K562 (cell line): ENCODE results near the gene CFAP73. TPM values are rescaled to one million over a fixed set of nuclear protein-coding genes. Genes with fewer than 3 reads are reported as not detected.

Experiments
- CTCFL ChIP-seq: IDR thresholded peaks from 2 replicates; pipeline ENCODE4 v1.6.1; 2011; ENCODE audit warnings: borderline replicate concordance, low read depth, mild to moderate bottlenecking, moderate library complexity, low read length; ENCODE audit not compliant: insufficient read depth, poor library complexity, severe bottlenecking
- E2F8 ChIP-seq: fragments of 450-650 bp; IDR thresholded peaks from 2 replicates; pipeline ENCODE4 v1.7.1; 2018; ENCODE audit warnings: mild to moderate bottlenecking, low read depth; ENCODE audit not compliant: partially characterized antibody
- FIP1L1 ChIP-seq: fragments of 200-400 bp; formaldehyde crosslinking; IDR thresholded peaks from 2 replicates; pipeline ENCODE4 v1.6.1; 2018; ENCODE audit warnings: mild to moderate bottlenecking, low read depth, low read length; ENCODE audit not compliant: poor library complexity, severe bottlenecking
- HDAC3 ChIP-seq: fragments of 450-650 bp; IDR thresholded peaks from 2 replicates; pipeline ENCODE4 v1.6.1; 2018; ENCODE audit warnings: borderline replicate concordance, mild to moderate bottlenecking, moderate library complexity; ENCODE audit not compliant: partially characterized antibody
- NFIC ChIP-seq: fragments of 450-650 bp; IDR thresholded peaks from 2 replicates; pipeline ENCODE4 v1.6.1; 2017; ENCODE audit warnings: mild to moderate bottlenecking, inconsistent platforms
- NRF1 ChIP-seq, 2 experiments: fragments of 450-650 bp; IDR thresholded peaks in 1 of 2; conservative IDR thresholded peaks in 1 of 2; 2 replicates each; pipeline ENCODE4 v1.6.1; 2014; ENCODE audit warnings: mild to moderate bottlenecking in 2 of 2
- PHF8 ChIP-seq: fragments of 200-600 bp; sonication (generic); IDR thresholded peaks from 2 replicates; pipeline ENCODE4 v1.6.1; 2012; ENCODE audit warnings: mixed run types, mild to moderate bottlenecking, inconsistent platforms, low read length, moderate library complexity, borderline replicate concordance
- RAD21 ChIP-seq, 2 experiments: fragments of 250-450 bp in 1 of 2; fragments of 450-650 bp in 1 of 2; sonication (Bioruptor Pico) in 1 of 2; formaldehyde crosslinking in 1 of 2; IDR thresholded peaks in 1 of 2; conservative IDR thresholded peaks in 1 of 2; 2 replicates each; pipeline versions ENCODE4 v1.4.0 to v1.8.0; 2020 to 2022; ENCODE audit warnings: mild to moderate bottlenecking in 2 of 2, moderate library complexity in 1 of 2
- ZBTB40 ChIP-seq, 2 experiments: fragments of 450-650 bp in 1 of 2; sonication (generic) in 1 of 2; formaldehyde crosslinking in 1 of 2; IDR thresholded peaks; 2 replicates each; pipeline versions ENCODE4 v1.7.1 to v1.9.0; 2016 to 2022; ENCODE audit warnings: inconsistent platforms in 1 of 2, mild to moderate bottlenecking in 1 of 2, missing genetic modification reagents in 1 of 2
- ZNF212 ChIP-seq: fragments of 450-650 bp; formaldehyde crosslinking; IDR thresholded peaks from 2 replicates; pipeline ENCODE4 v1.4.0; 2020; ENCODE audit warnings: mild to moderate bottlenecking
- polyA plus RNA-seq, 8 experiments: library from polyadenylated mRNA; depleted of rRNA in 4 of 8; stranded (reverse) in 5 of 8; unstranded in 3 of 8; fragments of >200 nt; fragmentation: Nextera tagmentation in 2 of 8; fragmentation: Illumina TruSeq in 1 of 8; extraction: Ambion mirVana in 2 of 8; extraction: Trizol in 1 of 8; gene quantifications; 2 replicates each; pipeline versions ENCODE4 v1.2.1 to v1.2.3, GENCODE V29; 2011 to 2014; ENCODE audit warnings: inconsistent platforms in 1 of 8, missing spikeins in 1 of 8
- total RNA-seq, 7 experiments: library from RNA; depleted of rRNA in 6 of 7; stranded (reverse); fragments of >200 nt in 6 of 7; fragmentation: Illumina TruSeq in 2 of 7; extraction: Trizol in 2 of 7; gene quantifications; 2 replicates each; pipeline versions ENCODE4 v1.2.1 to v1.2.3, GENCODE V29; 2011 to 2021; ENCODE audit warnings: low replicate concordance in 1 of 7

CFAP73 gene
- total and polyA plus RNA-seq, 9 of the 15 experiments (the other 6 are each of a cell fraction or from before 2014, with no cell fraction given) = not detected

- TF ChIP-seq E2F8 = no peak
- TF ChIP-seq ZNF212 (CRISPR knock-in tag) = no peak
- peak; percentile 51 to 82 for TF ChIP-seq RAD21 (CRISPR knock-in tag; conservative IDR thresholded peaks at IDR 0.05 in 1 of 2, IDR thresholded peaks at IDR 0.05 in 1 of 2)
- TF ChIP-seq PHF8 = no peak; the same call in 1 of the 2 replicates
- no peak for TF ChIP-seq HDAC3
- 0 out of 2 replicates have a peak, but pooled peaks have one; percentile 7 for TF ChIP-seq NFIC
- peak; percentile 85 to 88 for TF ChIP-seq NRF1 (conservative IDR thresholded peaks at IDR 0.05 in 1 of 2, IDR thresholded peaks at IDR 0.05 in 1 of 2)
- TF ChIP-seq FIP1L1 = peak; percentile 74
- no peak for TF ChIP-seq ZBTB40 (IDR thresholded peaks at IDR 0.05)
- peak; percentile 24; the same call in 1 of the 2 replicates for TF ChIP-seq ZBTB40 (CRISPR knock-in tag; IDR thresholded peaks at IDR 0.05)
- TF ChIP-seq CTCFL = peak; percentile 94
These were observed 3.6 kb downstream of the CFAP73 start (continued) for GRCh38 chr12:113152835-113153814.
